ENCODE results near the gene AOAH. TPM values are rescaled to one million over a fixed set of nuclear protein-coding genes. Genes with fewer than 3 reads are reported as not detected.
"Not testable (repeated sequence)": the region's sequence is repeated elsewhere in the genome, so short reads cannot be mapped to it uniquely, and the experiment has no call there.

Gene AOAH
- total RNA-seq, 2 donors from 2014 or later, result 2.5 to 7.2 TPM

DNA sequence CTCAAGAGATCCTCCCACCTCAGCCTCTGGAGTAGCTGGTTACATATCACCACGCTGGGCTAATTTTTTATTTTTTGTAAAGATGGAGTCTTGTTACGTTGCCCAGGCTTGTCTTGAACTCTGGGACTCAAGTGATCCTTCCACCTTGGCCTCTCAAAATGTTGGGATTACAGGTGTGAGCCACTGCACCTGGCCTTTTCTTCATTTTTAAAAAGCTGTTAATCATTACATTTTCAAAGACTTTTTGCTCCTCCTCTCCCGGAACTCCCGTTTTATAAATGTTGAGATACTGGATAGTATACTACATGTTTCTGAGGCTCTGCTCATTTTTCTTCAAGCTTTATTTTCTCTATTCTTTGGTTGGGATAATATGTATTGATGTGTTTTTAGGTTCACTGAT is 16.4 kb downstream of the AOAH start:
- no peaks in the 10 kb centered on the region for H3K36me3 ChIP-seq
- DNase-seq (ENCODE audit: low spot score), result no peak
- peaks cover 0 to 11% of the 10 kb centered on the region in 2 donors for H3K9me3 ChIP-seq
- H3K4me1 ChIP-seq, result no peaks in the 10 kb centered on the region
- no peak overlapping the region for H3K4me3 ChIP-seq
- H3K27me3 ChIP-seq, result no peaks in the 10 kb centered on the region
- H3K27ac ChIP-seq, result no peak overlapping the region
- TF ChIP-seq, protein P1, sequence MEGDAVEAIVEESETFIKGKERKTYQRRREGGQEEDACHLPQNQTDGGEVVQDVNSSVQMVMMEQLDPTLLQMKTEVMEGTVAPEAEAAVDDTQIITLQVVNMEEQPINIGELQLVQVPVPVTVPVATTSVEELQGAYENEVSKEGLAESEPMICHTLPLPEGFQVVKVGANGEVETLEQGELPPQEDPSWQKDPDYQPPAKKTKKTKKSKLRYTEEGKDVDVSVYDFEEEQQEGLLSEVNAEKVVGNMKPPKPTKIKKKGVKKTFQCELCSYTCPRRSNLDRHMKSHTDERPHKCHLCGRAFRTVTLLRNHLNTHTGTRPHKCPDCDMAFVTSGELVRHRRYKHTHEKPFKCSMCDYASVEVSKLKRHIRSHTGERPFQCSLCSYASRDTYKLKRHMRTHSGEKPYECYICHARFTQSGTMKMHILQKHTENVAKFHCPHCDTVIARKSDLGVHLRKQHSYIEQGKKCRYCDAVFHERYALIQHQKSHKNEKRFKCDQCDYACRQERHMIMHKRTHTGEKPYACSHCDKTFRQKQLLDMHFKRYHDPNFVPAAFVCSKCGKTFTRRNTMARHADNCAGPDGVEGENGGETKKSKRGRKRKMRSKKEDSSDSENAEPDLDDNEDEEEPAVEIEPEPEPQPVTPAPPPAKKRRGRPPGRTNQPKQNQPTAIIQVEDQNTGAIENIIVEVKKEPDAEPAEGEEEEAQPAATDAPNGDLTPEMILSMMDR (IDR thresholded peaks at IDR 0.05), result no peak

DNA sequence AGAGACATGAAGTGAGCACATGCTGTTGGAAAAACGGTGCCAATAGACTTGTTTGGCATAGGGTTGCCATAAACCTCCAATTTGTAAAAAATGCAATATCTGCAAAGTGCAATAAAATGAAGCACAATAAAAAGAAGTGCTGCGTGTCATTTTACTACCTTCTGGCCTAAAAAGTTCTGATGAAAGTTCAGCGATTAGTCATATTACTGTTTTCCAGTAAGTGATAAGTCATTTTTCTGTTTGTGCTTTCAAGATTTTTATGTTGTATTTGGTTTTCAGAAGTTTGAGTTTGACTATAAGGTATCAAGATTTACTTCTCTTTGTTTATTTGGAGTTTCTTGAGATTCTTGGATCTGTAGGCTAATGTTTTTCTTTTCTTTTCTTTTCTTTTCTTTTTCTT is 16.8 kb downstream of the AOAH start:
- no peak for DNase-seq (ENCODE audit: low spot score)
- H3K27ac ChIP-seq, result no peak overlapping the region
- H3K27me3 ChIP-seq, result no peaks in the 10 kb centered on the region
- no peaks in the 10 kb centered on the region for H3K36me3 ChIP-seq
- peaks cover 0 to 11% of the 10 kb centered on the region in 2 donors for H3K9me3 ChIP-seq
- no peaks in the 10 kb centered on the region for H3K4me1 ChIP-seq
- TF ChIP-seq, protein P1 (IDR thresholded peaks at IDR 0.05), result no peak
- H3K4me3 ChIP-seq, result no peak overlapping the region

DNA sequence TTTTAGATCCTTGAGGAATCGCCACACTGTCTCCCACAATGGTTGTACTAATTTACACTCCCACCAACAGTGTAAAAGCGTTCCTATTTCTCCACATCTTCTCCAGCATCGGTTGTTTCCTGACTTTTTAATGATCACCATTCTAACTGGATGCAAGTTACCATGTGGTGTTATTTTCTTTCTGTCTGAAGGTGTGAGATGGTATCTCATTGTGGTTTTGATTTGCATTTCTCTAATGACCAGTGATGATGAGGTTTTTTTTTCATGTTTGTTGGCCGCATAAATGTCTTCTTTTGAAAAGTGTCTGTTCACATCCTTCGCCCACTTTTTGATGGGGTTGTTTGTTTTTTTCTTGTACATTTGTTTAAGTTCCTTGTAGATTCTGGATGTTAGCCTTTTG is 20.4 kb downstream of the AOAH start:
- not testable (repeated sequence) for H3K4me1 ChIP-seq; H3K4me3 ChIP-seq; H3K36me3 ChIP-seq; H3K27me3 ChIP-seq; DNase-seq (ENCODE audit: low spot score); H3K27ac ChIP-seq
- peaks cover 0 to 11% of the 10 kb centered on the region in 2 donors for H3K9me3 ChIP-seq

DNA sequence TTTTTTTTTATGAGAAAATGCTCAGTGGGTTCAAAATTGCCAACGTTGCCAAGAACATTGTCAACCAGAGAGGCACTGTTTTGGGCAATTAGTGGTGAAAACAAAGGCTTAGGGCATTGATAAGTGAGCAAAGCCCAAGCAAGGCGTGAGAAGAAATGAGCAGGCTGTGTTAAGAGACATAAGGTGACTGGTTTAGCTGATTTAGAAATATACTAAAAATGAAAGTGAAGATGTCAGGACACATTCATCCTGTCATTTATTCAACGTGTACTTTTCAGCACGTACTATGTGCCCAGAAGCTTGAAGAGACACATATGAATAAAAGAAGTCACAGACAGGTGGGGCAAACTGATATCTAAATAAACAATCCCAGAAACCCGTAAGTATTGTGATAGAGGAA is 31.8 kb downstream of the AOAH start:
- no peaks in the 10 kb centered on the region for H3K27me3 ChIP-seq
- DNase-seq (ENCODE audit: low spot score), result no peak
- TF ChIP-seq, protein P1 (IDR thresholded peaks at IDR 0.05), result no peak
- no peak overlapping the region for H3K27ac ChIP-seq
- H3K4me3 ChIP-seq, result no peak overlapping the region
- H3K9me3 ChIP-seq, result no peaks in the 10 kb centered on the region
- H3K36me3 ChIP-seq, result no peaks in the 10 kb centered on the region
- H3K4me1 ChIP-seq, result no peaks in the 10 kb centered on the region

DNA sequence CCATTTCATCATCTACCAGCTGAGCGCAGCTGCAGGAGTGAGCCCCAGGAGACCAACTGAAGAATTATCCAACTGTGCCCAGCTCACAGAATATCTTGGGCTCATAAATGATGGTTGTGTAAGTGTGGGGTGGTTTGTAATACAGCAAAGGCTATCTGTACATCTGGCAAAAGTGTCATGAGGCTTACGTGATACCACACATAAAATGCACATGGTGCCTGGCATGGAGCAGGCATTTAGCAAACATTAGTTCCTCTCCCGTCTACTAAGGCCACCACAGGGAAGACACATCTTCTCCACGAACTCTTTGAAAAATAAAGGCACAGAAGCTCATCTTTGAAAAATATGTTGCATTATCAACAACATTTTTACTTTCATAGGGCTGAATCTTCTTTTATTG is 32.3 kb downstream of the AOAH start:
- H3K4me1 ChIP-seq, result no peaks in the 10 kb centered on the region
- no peak for DNase-seq (ENCODE audit: low spot score)
- no peaks in the 10 kb centered on the region for H3K36me3 ChIP-seq
- H3K9me3 ChIP-seq, result no peaks in the 10 kb centered on the region
- H3K27ac ChIP-seq, result no peak overlapping the region
- H3K27me3 ChIP-seq, result no peaks in the 10 kb centered on the region
- TF ChIP-seq, protein P1 (IDR thresholded peaks at IDR 0.05), result no peak
- no peak overlapping the region for H3K4me3 ChIP-seq

DNA sequence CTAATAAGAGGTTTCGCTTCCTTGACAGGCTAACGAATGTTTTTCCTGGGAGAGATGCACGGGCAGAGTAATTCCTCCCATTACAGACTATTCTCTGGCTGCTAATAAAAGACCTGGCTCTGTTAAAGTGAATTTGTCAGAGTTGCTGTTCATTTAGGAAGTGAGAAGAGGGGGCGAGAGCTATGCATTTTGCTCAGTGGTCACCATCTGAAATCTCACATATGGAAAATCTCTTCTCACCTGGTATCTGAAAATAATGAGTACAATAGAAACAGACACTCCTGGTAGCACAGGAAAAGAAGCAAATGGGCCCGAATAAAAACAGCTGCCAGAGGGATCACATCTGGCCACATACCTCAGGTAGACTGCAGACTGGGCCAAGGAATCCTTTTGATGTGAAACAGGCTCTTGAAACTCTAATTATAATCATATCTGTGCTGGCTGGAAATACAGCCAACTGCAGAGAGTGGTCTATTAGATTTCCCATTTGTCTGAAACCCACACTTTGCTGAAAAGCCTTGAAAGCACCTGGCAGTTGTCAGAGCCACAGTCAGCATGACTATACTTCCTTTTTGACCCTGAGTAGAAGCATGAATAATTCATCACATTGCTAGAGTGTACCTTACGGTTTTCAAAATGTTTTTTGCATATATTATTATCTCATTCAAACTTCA is 33.6 kb downstream of the AOAH start:
- TF ChIP-seq, protein P1 (IDR thresholded peaks at IDR 0.05), result no peak
- no peak for DNase-seq (ENCODE audit: low spot score)
- Histone ChIP-seq H3K4me3 (no peak overlapping the region), H3K9me3 (no peaks in the 10 kb centered on the region), H3K27ac (no peak overlapping the region), H3K36me3 (no peaks in the 10 kb centered on the region), H3K4me1 (no peaks in the 10 kb centered on the region), H3K27me3 (no peaks in the 10 kb centered on the region)
